K562 (cell line): Measurements from ENCODE around the gene UBTD1. TPM values are rescaled to one million over a fixed set of nuclear protein-coding genes. Genes with fewer than 3 reads are reported as not detected.

Experiments
- ATAC-seq: fragments of 200-7000 bp; cut with Tn5 transposase; 3 replicates; pipeline ENCODE4 v1.9.1; 2020; ENCODE audit warnings: moderate library complexity
- BruUV-seq: library from RNA; stranded (reverse); fragments of 400-500 nt; replicated peaks from 2 replicates; lab custom pipeline; 2021; lab: Mats Ljungman, UMichigan
- CTCF ChIA-PET: fragments of 300-600 bp; formaldehyde crosslinking; extraction: SDS; loops from one replicate; lab custom pipeline; 2021; ENCODE audit warnings: low intra/inter-chr PET ratio; lab: Yijun Ruan, JAX
- POLR2A ChIA-PET: fragments of 300-600, 350-650 bp; sonication (Branson Sonifier 250); formaldehyde crosslinking; extraction: SDS; loops from one replicate; lab custom pipeline; 2021; ENCODE audit warnings: antibody characterized with exemption, inconsistent platforms; lab: Yijun Ruan, JAX
- DNase-seq, 4 experiments: peaks; one replicate each; pipeline versions ENCODE4 v3.0.0 to v3.0.0-alpha.2; 2011 to 2018; ENCODE audit warnings: low spot score in 3 of 4, mixed read lengths in 3 of 4; ENCODE audit errors: extremely low read depth in 1 of 4
- FAIRE-seq: peaks from 2 replicates; lab custom pipeline; 2011; peaks lifted over from hg19 to GRCh38; lab: Jason Lieb, UNC
- H2AFZ ChIP-seq: 2 replicates; pipeline ENCODE4 v1.6.0; 2011; ENCODE audit warnings: low read depth, low read length, control low read depth, inconsistent platforms
- H3K27ac ChIP-seq: fragments of 200-600 bp; 3 replicates; pipeline ENCODE4 v1.8.0; 2011; ENCODE audit warnings: low read depth, mild to moderate bottlenecking, control low read depth, inconsistent platforms, low read length, moderate library complexity, mixed read lengths; ENCODE audit errors: extremely low read depth
- H3K27me3 ChIP-seq, 2 experiments: fragments of 300-600 bp in 1 of 2; 2 replicates in 1 of 2; 3 replicates in 1 of 2; pipeline versions ENCODE4 v1.6.0 to v1.8.0; 2011; ENCODE audit warnings: inconsistent platforms in 2 of 2, low read length in 2 of 2, mild to moderate bottlenecking in 1 of 2, mixed read lengths in 1 of 2, moderate library complexity in 1 of 2; ENCODE audit not compliant: control insufficient read depth in 2 of 2, insufficient read depth in 2 of 2
- H3K36me3 ChIP-seq: fragments of 300-600 bp; 3 replicates; pipeline ENCODE4 v1.8.0; 2011; ENCODE audit warnings: mild to moderate bottlenecking, low read length, inconsistent platforms; ENCODE audit not compliant: control insufficient read depth, insufficient read depth
- H3K4me1 ChIP-seq, 2 experiments: fragments of 200-600 bp in 1 of 2; replicated peaks in 1 of 2; 2 replicates in 1 of 2; 3 replicates in 1 of 2; pipeline versions ENCODE4 v1.5.1 to v1.8.0; 2011; ENCODE audit warnings: inconsistent platforms in 2 of 2, low read length in 2 of 2, mild to moderate bottlenecking in 1 of 2, mixed read lengths in 1 of 2, moderate library complexity in 1 of 2; ENCODE audit not compliant: control insufficient read depth in 2 of 2, insufficient read depth in 2 of 2
- H3K4me2 ChIP-seq: 2 replicates; pipeline ENCODE4 v1.6.1; 2011; ENCODE audit warnings: low read length, control low read depth, inconsistent platforms, mixed read lengths; ENCODE audit not compliant: insufficient read depth
- H3K4me3 ChIP-seq: fragments of 200-600 bp; sonication (generic), shearing (Covaris generic); 2 replicates; pipeline ENCODE4 v1.5.1; 2016; ENCODE audit warnings: control low read depth, inconsistent platforms
- H3K79me2 ChIP-seq: fragments of 200-600 bp; 3 replicates; pipeline ENCODE4 v1.8.0; 2011; ENCODE audit warnings: low read length, inconsistent platforms; ENCODE audit not compliant: control insufficient read depth, insufficient read depth
- H3K9ac ChIP-seq, 2 experiments: 2 replicates each; pipeline versions ENCODE4 v1.6.0 to v1.6.1; 2011; ENCODE audit warnings: low read depth in 2 of 2, low read length in 2 of 2, control low read depth in 1 of 2, inconsistent platforms in 1 of 2, mild to moderate bottlenecking in 1 of 2, mixed read lengths in 1 of 2; ENCODE audit not compliant: insufficient read depth in 1 of 2
- H3K9me1 ChIP-seq: one replicate; pipeline ENCODE4 v1.6.0; 2011; ENCODE audit warnings: inconsistent platforms, mild to moderate bottlenecking, low read length, moderate library complexity; ENCODE audit not compliant: control insufficient read depth, insufficient read depth
- H3K9me3 ChIP-seq: replicated peaks from 2 replicates; pipeline ENCODE4 v1.5.1; 2011; ENCODE audit warnings: low read depth, low read length, inconsistent platforms; ENCODE audit not compliant: control insufficient read depth, insufficient read depth
- H4K20me1 ChIP-seq: replicated peaks from 2 replicates; pipeline ENCODE4 v1.6.1; 2011; ENCODE audit warnings: low read length, inconsistent platforms, mixed read lengths; ENCODE audit not compliant: control insufficient read depth, insufficient read depth
- CEBPG ChIP-seq, 3 experiments: fragments of 200-800 bp in 1 of 3; sonication (Bioruptor generic) in 1 of 3; sonication (generic) in 1 of 3; formaldehyde crosslinking in 1 of 3; IDR thresholded peaks in 2 of 3; conservative IDR thresholded peaks in 1 of 3; 2 replicates each; pipeline versions ENCODE4 v1.6.1 to v1.8.0; 2016 to 2022; ENCODE audit warnings: missing compliant biosample characterization in 2 of 3, missing genetic modification characterization in 2 of 3, mild to moderate bottlenecking in 1 of 3, missing genetic modification reagents in 1 of 3
- CXXC5 ChIP-seq: fragments of 250-450 bp; sonication (Bioruptor Pico); IDR thresholded peaks from 2 replicates; pipeline ENCODE4 v1.8.0; 2022; ENCODE audit warnings: inconsistent platforms, mild to moderate bottlenecking, moderate library complexity
- ETV1 ChIP-seq: fragments of 450-650 bp; conservative IDR thresholded peaks from 2 replicates; pipeline ENCODE4 v1.6.1; 2016; ENCODE audit warnings: missing genetic modification characterization, control low read depth, low read depth, missing compliant biosample characterization
- MEIS2 ChIP-seq: fragments of 450-650 bp; IDR thresholded peaks from 2 replicates; pipeline ENCODE4 v1.6.1; 2014; ENCODE audit warnings: mild to moderate bottlenecking; ENCODE audit not compliant: partially characterized antibody
- PHTF2 ChIP-seq: fragments of 250-450 bp; sonication (Bioruptor Pico); IDR thresholded peaks from 2 replicates; pipeline ENCODE4 v1.5.0; 2021; ENCODE audit warnings: mild to moderate bottlenecking
- WGBS: fragments of 100-300 bp; shearing (Covaris generic); methylation state at CpG from one replicate; pipeline ENCODE4 v1.1.6; 2016; ENCODE audit warnings: low coverage, mixed read lengths; ENCODE audit not compliant: insufficient coverage; ENCODE audit errors: missing lambda C conversion rate; 5-methylcytosine and 5-hydroxymethylcytosine counted together
- in situ Hi-C: fragments of 300-500 bp; cut with MboI; formaldehyde crosslinking; loops from 4 replicates; pipeline ENCODE4 v1.15.0; 2018; ENCODE audit warnings: inconsistent platforms, mixed read lengths
- intact Hi-C: fragments of 100-400 bp; cut with micrococcal nuclease; formaldehyde crosslinking; loops from 2 replicates; pipeline ENCODE4 v1.14.2; 2022
- polyA plus RNA-seq, 8 experiments: library from polyadenylated mRNA; depleted of rRNA in 4 of 8; stranded (reverse) in 5 of 8; unstranded in 3 of 8; fragments of >200 nt; fragmentation: Nextera tagmentation in 2 of 8; fragmentation: Illumina TruSeq in 1 of 8; extraction: Ambion mirVana in 2 of 8; extraction: Trizol in 1 of 8; gene quantifications; 2 replicates each; pipeline versions ENCODE4 v1.2.1 to v1.2.3, GENCODE V29; 2011 to 2014; ENCODE audit warnings: inconsistent platforms in 1 of 8, missing spikeins in 1 of 8
- total RNA-seq, 7 experiments: library from RNA; depleted of rRNA in 6 of 7; stranded (reverse); fragments of >200 nt in 6 of 7; fragmentation: Illumina TruSeq in 2 of 7; extraction: Trizol in 2 of 7; gene quantifications; 2 replicates each; pipeline versions ENCODE4 v1.2.1 to v1.2.3, GENCODE V29; 2011 to 2021; ENCODE audit warnings: low replicate concordance in 1 of 7
- TF ChIP-seq, protein P1 (sequence below): IDR thresholded peaks from 2 replicates; pipeline ENCODE4 v1.6.1; 2014; ENCODE audit warnings: antibody characterized with exemption
- TF ChIP-seq, protein P2 (sequence below): fragments of 450-650 bp; formaldehyde crosslinking; IDR thresholded peaks from 2 replicates; pipeline ENCODE4 v1.4.0; 2020; ENCODE audit warnings: mild to moderate bottlenecking, mixed read lengths

The UBTD1 gene
- total and polyA plus RNA-seq, 9 of the 15 experiments (the other 6 are each of a cell fraction or from before 2014, with no cell fraction given) = 0.08 to 1.6 (median 0.81) TPM; not detected in 1

DNA sequence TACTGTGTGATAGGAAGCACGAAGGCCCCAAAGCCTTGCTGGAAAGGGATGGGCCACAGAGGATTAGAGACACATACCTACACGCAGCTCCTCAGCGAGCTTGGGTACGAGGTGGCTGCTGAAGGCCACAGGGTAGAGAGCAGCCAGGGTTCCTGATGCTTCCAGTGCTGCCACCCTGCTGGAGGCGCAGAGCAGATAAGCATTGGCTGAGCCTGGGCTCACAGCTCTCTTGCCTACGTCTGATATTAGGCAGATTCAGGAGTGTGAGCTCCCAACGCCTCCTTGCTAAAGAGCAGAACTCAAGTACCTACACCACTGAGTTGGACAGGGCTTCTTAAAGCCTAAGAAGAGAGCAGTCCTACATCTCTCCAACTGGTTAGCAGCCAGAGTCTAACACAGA lies 32.7 kb upstream of the UBTD1 start:
- no peak for TF ChIP-seq CXXC5
- no peak for TF ChIP-seq PHTF2
- no peak for TF ChIP-seq ETV1
- TF ChIP-seq, protein P1, sequence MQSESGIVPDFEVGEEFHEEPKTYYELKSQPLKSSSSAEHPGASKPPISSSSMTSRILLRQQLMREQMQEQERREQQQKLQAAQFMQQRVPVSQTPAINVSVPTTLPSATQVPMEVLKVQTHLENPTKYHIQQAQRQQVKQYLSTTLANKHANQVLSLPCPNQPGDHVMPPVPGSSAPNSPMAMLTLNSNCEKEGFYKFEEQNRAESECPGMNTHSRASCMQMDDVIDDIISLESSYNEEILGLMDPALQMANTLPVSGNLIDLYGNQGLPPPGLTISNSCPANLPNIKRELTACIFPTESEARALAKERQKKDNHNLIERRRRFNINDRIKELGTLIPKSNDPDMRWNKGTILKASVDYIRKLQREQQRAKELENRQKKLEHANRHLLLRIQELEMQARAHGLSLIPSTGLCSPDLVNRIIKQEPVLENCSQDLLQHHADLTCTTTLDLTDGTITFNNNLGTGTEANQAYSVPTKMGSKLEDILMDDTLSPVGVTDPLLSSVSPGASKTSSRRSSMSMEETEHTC = no peak
- TF ChIP-seq, protein P2, sequence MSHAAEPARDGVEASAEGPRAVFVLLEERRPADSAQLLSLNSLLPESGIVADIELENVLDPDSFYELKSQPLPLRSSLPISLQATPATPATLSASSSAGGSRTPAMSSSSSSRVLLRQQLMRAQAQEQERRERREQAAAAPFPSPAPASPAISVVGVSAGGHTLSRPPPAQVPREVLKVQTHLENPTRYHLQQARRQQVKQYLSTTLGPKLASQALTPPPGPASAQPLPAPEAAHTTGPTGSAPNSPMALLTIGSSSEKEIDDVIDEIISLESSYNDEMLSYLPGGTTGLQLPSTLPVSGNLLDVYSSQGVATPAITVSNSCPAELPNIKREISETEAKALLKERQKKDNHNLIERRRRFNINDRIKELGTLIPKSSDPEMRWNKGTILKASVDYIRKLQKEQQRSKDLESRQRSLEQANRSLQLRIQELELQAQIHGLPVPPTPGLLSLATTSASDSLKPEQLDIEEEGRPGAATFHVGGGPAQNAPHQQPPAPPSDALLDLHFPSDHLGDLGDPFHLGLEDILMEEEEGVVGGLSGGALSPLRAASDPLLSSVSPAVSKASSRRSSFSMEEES = no peak
- TF ChIP-seq MEIS2 = no peak
- no peak for TF ChIP-seq CEBPG (CRISPR knock-in tag; IDR thresholded peaks at IDR 0.05)
- TF ChIP-seq CEBPG (tag; conservative IDR thresholded peaks at IDR 0.05 in 1 of 2, IDR thresholded peaks at IDR 0.05 in 1 of 2) = no peak
- Histone ChIP-seq H3K27me3 (no peaks in the 10 kb centered on the region), H4K20me1 (no peaks in the 10 kb centered on the region), H3K27ac (no peak overlapping the region), H3K9me1 (no peaks in the 10 kb centered on the region), H3K4me3 (no peak overlapping the region), H3K4me1 (no peaks in the 10 kb centered on the region), H3K9ac (no peak overlapping the region), H3K79me2 (no peaks in the 10 kb centered on the region), H3K9me3 (no peaks in the 10 kb centered on the region), H3K4me2 (no peak overlapping the region), H2AFZ (no peak overlapping the region), H3K36me3 (peaks cover 83% of the 10 kb centered on the region)
- WGBS = 100% methylated on average over 6 of the region's 7 CpGs
- no peak for FAIRE-seq
- no peak for ATAC-seq
- DNase-seq = no peak
- ChIA-PET POLR2A (interaction anchor here (1.0 to 3.1 kb wide), 5 partner anchors 9 to 131 kb away, joined by 3 to 12 read pairs (median 3); no protein-coding TSS in a partner anchor), CTCF (no interaction called here)
- in situ Hi-C loops = no loop called here
- intact Hi-C loops = no loop called here
- BruUV-seq = no TSS peak
